Neural crest cell (in vitro differentiated cells): Measurements from ENCODE around the gene NFE2L3. TPM values are rescaled to one million over a fixed set of nuclear protein-coding genes. Genes with fewer than 3 reads are reported as not detected.

Experiments used
- DNase-seq: peaks from one replicate; pipeline ENCODE4 v3.0.0; 2021; ENCODE audit warnings: low read depth, mixed read lengths, low spot score
- H3K27ac Mint-ChIP-seq: one replicate; pipeline ENCODE4 v1.8.0; 2021; ENCODE audit warnings: mild to moderate bottlenecking, mixed read lengths; ENCODE audit not compliant: unreplicated experiment
- H3K27me3 Mint-ChIP-seq: 2 replicates; pipeline ENCODE4 v1.8.0; 2021; ENCODE audit warnings: low read depth, mild to moderate bottlenecking, mixed read lengths
- H3K36me3 Mint-ChIP-seq: 2 replicates; pipeline ENCODE4 v1.8.0; 2021; ENCODE audit warnings: low read depth, mild to moderate bottlenecking, mixed read lengths
- H3K4me1 Mint-ChIP-seq: 2 replicates; pipeline ENCODE4 v1.8.0; 2021; ENCODE audit warnings: mixed read lengths
- H3K4me3 Mint-ChIP-seq: one replicate; pipeline ENCODE4 v1.8.0; 2021; ENCODE audit warnings: mild to moderate bottlenecking, mixed read lengths
- H3K9me3 Mint-ChIP-seq: 2 replicates; pipeline ENCODE4 v1.8.0; 2021; ENCODE audit warnings: mixed read lengths
- total RNA-seq: library from RNA; stranded (reverse); gene quantifications from 2 replicates; pipeline ENCODE4 v1.2.1, GENCODE V29; 2021
- TF ChIP-seq, protein P1 (sequence below): fragments of 200-600 bp; sonication (generic); conservative IDR thresholded peaks from 2 replicates; pipeline ENCODE4 v1.5.0; 2021; ENCODE audit warnings: antibody characterized with exemption, mild to moderate bottlenecking

NFE2L3 gene
- total RNA-seq, 1 donor from 2014 or later = 2.4 TPM

DNA sequence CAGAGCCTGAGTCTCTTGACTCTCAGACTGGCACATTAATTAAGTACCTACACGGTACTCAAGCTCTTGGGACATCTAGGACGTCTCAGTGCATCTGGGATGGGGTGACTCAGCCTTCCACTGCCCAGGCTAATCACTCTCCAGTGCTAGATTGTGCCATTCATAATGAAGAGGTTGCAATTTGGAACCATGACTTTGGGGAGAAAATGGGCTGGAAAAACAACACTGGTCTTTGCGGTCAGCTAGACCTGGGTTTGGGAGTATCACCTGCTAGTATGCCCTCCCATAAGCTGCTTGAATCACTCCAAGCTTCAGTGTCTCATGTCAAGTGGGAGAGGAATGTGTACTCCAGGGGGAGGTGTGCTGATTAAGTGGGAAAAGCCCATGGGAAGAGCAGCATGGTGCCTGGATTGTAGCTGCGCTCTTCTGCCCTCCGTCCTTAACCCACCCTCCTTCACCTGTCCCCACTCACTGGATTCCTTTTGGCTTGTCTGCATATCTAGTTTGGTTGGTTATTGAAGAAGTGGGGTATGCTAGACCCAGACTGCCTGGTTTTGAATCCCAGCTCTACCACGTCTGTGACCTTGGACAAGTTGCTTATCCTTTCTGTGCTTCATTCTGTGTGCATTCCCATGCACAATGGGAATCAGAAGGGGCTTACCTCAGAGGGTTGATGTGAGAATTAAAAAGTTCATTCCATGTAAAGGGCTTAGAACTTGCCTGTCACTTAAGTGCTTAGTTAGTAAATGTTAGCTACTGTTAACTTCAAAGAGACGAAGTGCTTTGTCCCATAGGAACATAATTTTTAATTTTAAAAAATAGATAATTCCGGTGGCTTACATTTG lies 3.8 kb downstream of the NFE2L3 start:
- no peaks in the 10 kb centered on the region for H3K9me3 Mint-ChIP-seq
- TF ChIP-seq, protein P1, sequence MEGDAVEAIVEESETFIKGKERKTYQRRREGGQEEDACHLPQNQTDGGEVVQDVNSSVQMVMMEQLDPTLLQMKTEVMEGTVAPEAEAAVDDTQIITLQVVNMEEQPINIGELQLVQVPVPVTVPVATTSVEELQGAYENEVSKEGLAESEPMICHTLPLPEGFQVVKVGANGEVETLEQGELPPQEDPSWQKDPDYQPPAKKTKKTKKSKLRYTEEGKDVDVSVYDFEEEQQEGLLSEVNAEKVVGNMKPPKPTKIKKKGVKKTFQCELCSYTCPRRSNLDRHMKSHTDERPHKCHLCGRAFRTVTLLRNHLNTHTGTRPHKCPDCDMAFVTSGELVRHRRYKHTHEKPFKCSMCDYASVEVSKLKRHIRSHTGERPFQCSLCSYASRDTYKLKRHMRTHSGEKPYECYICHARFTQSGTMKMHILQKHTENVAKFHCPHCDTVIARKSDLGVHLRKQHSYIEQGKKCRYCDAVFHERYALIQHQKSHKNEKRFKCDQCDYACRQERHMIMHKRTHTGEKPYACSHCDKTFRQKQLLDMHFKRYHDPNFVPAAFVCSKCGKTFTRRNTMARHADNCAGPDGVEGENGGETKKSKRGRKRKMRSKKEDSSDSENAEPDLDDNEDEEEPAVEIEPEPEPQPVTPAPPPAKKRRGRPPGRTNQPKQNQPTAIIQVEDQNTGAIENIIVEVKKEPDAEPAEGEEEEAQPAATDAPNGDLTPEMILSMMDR = no peak
- H3K4me3 Mint-ChIP-seq = peak overlapping the region; percentile 36
- H3K4me1 Mint-ChIP-seq = peaks cover 27% of the 10 kb centered on the region
- no peak overlapping the region for H3K27ac Mint-ChIP-seq
- DNase-seq = no peak
- peaks cover 77% of the 10 kb centered on the region for H3K27me3 Mint-ChIP-seq
- no peaks in the 10 kb centered on the region for H3K36me3 Mint-ChIP-seq

DNA sequence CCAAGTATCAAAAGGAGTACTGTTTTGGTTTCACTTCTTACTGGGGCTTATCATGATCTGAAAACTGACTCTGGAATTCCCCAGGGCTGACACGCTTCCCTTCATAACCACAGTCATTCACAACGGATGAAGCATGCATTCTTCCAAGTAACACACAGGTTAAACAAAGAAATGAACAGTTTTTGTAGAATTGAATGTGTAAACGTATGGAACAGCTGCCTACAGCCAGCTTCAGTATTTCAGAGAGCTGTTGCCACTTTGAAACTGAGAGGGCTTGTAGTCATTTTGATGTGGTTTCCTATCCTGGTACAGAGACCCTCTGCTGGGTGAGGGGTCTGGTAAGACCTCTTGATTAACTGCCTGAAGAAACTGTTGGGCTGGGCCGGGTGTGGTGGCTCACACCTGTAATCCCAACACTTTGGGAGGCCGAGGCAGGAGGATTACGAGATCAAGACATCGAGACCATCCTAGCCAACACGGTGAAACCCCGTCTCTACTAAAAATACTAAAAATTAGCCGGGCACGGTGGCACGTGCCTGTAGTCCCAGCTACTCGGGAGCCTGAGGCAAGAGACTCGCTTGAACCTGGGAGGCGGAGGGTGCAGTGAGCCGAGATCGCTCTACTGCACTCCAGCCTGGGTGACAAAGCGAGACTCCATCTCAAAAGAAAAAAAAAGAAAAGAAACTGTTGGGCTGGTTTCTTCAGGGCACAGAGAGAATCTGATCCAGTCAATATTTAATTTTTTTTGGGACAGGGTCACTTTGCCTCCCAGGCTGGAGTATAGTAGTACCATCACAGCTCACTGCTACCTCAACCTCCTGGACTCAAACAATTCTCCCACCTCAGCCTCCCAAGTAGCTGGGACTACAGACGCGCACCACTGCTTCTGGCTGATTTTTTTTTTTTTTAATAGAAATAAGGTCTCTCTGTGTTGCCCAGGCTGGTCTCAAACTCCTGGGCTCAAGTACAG lies 4.7 kb downstream of the NFE2L3 start:
- H3K27me3 Mint-ChIP-seq = peaks cover 70% of the 10 kb centered on the region
- H3K4me3 Mint-ChIP-seq = no peak overlapping the region
- DNase-seq = no peak
- no peaks in the 10 kb centered on the region for H3K36me3 Mint-ChIP-seq
- H3K4me1 Mint-ChIP-seq = peaks cover 19% of the 10 kb centered on the region
- H3K9me3 Mint-ChIP-seq = peaks cover 2% of the 10 kb centered on the region
- TF ChIP-seq, protein P1 = no peak
- H3K27ac Mint-ChIP-seq = no peak overlapping the region

DNA sequence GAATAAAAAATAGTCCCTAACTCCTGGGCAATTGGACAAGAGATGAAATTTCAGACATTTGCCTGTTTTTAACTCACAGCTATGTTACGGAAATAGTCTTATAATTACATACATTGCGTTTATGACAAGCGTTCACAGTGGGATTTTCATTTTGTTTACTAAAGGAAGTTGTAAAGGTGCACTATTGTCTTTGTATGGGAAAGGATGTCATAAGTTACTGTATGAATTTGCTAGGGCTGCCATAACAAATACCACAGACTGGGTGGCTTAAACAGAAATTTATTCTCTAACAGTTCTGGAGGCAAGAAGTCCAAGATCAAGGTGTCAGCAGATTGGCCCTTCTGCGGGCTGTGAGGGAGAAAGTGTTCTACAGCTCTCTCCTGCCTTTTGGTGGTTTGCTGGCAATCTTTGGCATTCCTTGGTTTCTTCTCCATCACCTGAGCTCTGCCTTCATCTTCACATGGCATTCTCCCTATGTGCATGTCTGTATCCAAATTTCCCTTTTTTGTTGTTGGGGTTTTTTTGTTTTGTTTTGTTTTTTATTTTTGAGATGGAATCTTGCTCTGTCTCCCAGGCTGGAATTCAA lies 5.6 kb downstream of the NFE2L3 start:
- no peak overlapping the region for H3K27ac Mint-ChIP-seq
- no peak overlapping the region for H3K4me3 Mint-ChIP-seq
- H3K4me1 Mint-ChIP-seq = peaks cover 16% of the 10 kb centered on the region
- H3K36me3 Mint-ChIP-seq = no peaks in the 10 kb centered on the region
- peaks cover 69% of the 10 kb centered on the region for H3K27me3 Mint-ChIP-seq
- TF ChIP-seq, protein P1 = no peak
- DNase-seq = no peak
- peaks cover 2% of the 10 kb centered on the region for H3K9me3 Mint-ChIP-seq

DNA sequence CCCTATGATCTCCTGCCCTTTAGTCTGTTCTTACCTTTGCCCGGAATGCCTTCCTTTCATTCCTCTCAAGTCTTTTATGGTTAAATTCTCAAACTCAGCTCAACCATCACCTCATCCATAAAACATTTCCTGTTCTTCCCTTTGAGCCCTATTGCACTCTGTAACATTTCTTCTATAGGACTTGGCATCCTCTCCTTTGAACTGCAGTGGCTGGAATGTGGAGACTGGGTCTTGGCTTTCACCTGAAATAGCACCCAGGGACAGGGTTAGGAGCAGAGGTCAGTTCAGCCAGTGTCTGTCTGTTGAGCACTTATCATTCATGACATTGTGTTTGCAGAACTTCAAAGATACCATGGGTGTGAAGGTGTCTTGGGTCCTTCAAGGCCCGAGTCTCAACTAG lies 7.2 kb downstream of the NFE2L3 start:
- peaks cover 5% of the 10 kb centered on the region for H3K4me1 Mint-ChIP-seq
- TF ChIP-seq, protein P1 = no peak
- no peak overlapping the region for H3K27ac Mint-ChIP-seq
- peaks cover 2% of the 10 kb centered on the region for H3K9me3 Mint-ChIP-seq
- H3K27me3 Mint-ChIP-seq = peaks cover 54% of the 10 kb centered on the region
- no peaks in the 10 kb centered on the region for H3K36me3 Mint-ChIP-seq
- no peak overlapping the region for H3K4me3 Mint-ChIP-seq
- no peak for DNase-seq

DNA sequence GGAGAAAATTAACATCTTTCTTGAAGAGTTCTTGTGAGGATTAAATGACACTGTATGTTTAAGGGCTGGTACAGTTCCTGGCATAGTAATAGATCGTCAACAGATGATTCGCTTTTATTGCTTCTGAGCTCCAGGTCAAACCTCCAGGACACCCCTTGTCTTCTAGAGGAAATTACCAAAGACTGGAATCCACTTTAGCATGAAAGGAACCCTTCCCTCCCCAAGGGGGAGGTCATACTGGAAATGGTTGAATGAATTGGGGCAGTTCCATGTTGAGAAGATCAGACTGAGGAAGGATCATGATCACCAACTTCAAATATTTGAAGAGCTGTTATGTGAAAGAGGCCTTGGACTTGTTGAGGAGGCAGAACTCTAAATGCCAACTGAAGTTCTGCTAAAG lies 8.9 kb downstream of the NFE2L3 start:
- no peak overlapping the region for H3K4me3 Mint-ChIP-seq
- H3K27me3 Mint-ChIP-seq = peaks cover 38% of the 10 kb centered on the region
- no peaks in the 10 kb centered on the region for H3K36me3 Mint-ChIP-seq
- peaks cover 5% of the 10 kb centered on the region for H3K4me1 Mint-ChIP-seq
- DNase-seq = no peak
- TF ChIP-seq, protein P1 = no peak
- no peak overlapping the region for H3K27ac Mint-ChIP-seq
- peaks cover 2% of the 10 kb centered on the region for H3K9me3 Mint-ChIP-seq
